HL-60 (cell line): ENCODE results near the gene HLA-G.

Experiments used
- DNase-seq, 2 experiments: peaks; one replicate each; pipeline ENCODE4 v3.0.0-alpha.2; 2010 to 2020; ENCODE audit warnings: low read depth in 1 of 2, low spot score in 1 of 2
- H3K27ac ChIP-seq: fragments of 250-450 bp; sonication (Bioruptor Pico); replicated peaks from 2 replicates; pipeline ENCODE4 v1.5.1; 2020; ENCODE audit warnings: mild to moderate bottlenecking, moderate library complexity
- H3K27me3 ChIP-seq: fragments of 250-450 bp; sonication (Bioruptor Pico); 2 replicates; pipeline ENCODE4 v1.5.1; 2021; ENCODE audit warnings: mild to moderate bottlenecking, moderate library complexity; ENCODE audit not compliant: insufficient read depth, poor library complexity, severe bottlenecking
- H3K4me3 ChIP-seq: replicated peaks from 2 replicates; pipeline ENCODE4 v1.5.1; 2011; ENCODE audit warnings: mild to moderate bottlenecking, control low read depth, low read length; ENCODE audit not compliant: insufficient read depth
- GABPA ChIP-seq: IDR thresholded peaks from 2 replicates; pipeline ENCODE4 v1.6.1; 2012; ENCODE audit warnings: low read depth
- POLR2AphosphoS5 ChIP-seq: IDR thresholded peaks from 2 replicates; pipeline ENCODE4 v1.6.1; 2012; ENCODE audit warnings: low read depth
- SPI1 ChIP-seq: IDR thresholded peaks from 2 replicates; pipeline ENCODE4 v1.6.1; 2012; ENCODE audit warnings: low read depth, mild to moderate bottlenecking, borderline replicate concordance
- TF ChIP-seq, protein P1 (sequence below): IDR thresholded peaks from 2 replicates; pipeline ENCODE4 v1.6.1; 2012; ENCODE audit warnings: low read depth; ENCODE audit not compliant: insufficient replicate concordance
- TF ChIP-seq, protein P2 (sequence below): IDR thresholded peaks from one replicate; pipeline ENCODE4 v1.5.1; 2011; ENCODE audit warnings: low read length, control low read depth, inconsistent platforms; ENCODE audit not compliant: insufficient read depth

HLA-G gene

DNA sequence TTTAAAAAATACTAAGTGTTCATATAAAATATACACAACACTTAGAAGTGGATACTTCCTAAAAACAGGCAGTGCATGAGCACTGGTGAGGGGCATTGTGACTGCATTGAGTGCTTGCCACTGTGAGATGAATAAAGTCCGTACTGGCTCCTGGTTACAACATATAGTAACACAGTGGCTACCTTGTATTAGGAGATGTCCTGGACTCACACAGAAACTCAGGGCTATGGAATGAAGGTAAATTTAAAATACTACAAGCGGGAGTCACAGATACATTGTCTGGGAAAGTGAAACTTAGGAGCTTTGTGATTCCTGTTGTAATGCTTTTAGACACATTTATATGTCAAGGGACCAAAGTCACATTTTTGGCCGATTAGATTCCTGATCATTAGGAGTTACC is 36.5 kb upstream of the HLA-G start:
- Histone ChIP-seq H3K27me3 (peaks cover 24% of the 10 kb centered on the region), H3K27ac (no peak overlapping the region), H3K4me3 (no peak overlapping the region)
- DNase-seq = no peak
- TF ChIP-seq SPI1 (no peak), POLR2AphosphoS5 (no peak), GABPA (no peak)
- TF ChIP-seq, protein P1, sequence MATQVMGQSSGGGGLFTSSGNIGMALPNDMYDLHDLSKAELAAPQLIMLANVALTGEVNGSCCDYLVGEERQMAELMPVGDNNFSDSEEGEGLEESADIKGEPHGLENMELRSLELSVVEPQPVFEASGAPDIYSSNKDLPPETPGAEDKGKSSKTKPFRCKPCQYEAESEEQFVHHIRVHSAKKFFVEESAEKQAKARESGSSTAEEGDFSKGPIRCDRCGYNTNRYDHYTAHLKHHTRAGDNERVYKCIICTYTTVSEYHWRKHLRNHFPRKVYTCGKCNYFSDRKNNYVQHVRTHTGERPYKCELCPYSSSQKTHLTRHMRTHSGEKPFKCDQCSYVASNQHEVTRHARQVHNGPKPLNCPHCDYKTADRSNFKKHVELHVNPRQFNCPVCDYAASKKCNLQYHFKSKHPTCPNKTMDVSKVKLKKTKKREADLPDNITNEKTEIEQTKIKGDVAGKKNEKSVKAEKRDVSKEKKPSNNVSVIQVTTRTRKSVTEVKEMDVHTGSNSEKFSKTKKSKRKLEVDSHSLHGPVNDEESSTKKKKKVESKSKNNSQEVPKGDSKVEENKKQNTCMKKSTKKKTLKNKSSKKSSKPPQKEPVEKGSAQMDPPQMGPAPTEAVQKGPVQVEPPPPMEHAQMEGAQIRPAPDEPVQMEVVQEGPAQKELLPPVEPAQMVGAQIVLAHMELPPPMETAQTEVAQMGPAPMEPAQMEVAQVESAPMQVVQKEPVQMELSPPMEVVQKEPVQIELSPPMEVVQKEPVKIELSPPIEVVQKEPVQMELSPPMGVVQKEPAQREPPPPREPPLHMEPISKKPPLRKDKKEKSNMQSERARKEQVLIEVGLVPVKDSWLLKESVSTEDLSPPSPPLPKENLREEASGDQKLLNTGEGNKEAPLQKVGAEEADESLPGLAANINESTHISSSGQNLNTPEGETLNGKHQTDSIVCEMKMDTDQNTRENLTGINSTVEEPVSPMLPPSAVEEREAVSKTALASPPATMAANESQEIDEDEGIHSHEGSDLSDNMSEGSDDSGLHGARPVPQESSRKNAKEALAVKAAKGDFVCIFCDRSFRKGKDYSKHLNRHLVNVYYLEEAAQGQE = no peak
- TF ChIP-seq, protein P2, sequence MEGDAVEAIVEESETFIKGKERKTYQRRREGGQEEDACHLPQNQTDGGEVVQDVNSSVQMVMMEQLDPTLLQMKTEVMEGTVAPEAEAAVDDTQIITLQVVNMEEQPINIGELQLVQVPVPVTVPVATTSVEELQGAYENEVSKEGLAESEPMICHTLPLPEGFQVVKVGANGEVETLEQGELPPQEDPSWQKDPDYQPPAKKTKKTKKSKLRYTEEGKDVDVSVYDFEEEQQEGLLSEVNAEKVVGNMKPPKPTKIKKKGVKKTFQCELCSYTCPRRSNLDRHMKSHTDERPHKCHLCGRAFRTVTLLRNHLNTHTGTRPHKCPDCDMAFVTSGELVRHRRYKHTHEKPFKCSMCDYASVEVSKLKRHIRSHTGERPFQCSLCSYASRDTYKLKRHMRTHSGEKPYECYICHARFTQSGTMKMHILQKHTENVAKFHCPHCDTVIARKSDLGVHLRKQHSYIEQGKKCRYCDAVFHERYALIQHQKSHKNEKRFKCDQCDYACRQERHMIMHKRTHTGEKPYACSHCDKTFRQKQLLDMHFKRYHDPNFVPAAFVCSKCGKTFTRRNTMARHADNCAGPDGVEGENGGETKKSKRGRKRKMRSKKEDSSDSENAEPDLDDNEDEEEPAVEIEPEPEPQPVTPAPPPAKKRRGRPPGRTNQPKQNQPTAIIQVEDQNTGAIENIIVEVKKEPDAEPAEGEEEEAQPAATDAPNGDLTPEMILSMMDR = no peak

DNA sequence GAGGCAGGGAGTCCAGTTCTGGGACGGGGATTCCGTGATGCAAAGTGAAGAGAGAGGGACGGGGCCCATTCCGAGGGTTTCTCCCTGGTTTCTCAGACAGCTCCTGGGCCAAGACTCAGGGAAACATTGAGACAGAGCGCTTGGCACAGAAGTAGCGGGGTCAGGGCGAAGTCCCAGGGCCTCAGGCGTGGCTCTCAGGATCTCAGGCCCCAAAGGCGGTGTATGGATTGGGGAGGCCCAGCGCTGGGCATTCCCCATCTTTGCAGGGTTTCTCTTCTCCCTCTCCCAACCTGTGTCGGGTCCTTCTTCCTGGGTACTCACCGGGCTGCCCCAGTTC is 35.9 kb upstream of the HLA-G start:
- H3K27ac ChIP-seq = no peak overlapping the region
- TF ChIP-seq POLR2AphosphoS5 (no peak), SPI1 (no peak), GABPA (no peak)
- TF ChIP-seq, protein P2 = no peak
- TF ChIP-seq, protein P1 = no peak
- H3K4me3 ChIP-seq = no peak overlapping the region
- no peak for DNase-seq
- peaks cover 24% of the 10 kb centered on the region for H3K27me3 ChIP-seq

DNA sequence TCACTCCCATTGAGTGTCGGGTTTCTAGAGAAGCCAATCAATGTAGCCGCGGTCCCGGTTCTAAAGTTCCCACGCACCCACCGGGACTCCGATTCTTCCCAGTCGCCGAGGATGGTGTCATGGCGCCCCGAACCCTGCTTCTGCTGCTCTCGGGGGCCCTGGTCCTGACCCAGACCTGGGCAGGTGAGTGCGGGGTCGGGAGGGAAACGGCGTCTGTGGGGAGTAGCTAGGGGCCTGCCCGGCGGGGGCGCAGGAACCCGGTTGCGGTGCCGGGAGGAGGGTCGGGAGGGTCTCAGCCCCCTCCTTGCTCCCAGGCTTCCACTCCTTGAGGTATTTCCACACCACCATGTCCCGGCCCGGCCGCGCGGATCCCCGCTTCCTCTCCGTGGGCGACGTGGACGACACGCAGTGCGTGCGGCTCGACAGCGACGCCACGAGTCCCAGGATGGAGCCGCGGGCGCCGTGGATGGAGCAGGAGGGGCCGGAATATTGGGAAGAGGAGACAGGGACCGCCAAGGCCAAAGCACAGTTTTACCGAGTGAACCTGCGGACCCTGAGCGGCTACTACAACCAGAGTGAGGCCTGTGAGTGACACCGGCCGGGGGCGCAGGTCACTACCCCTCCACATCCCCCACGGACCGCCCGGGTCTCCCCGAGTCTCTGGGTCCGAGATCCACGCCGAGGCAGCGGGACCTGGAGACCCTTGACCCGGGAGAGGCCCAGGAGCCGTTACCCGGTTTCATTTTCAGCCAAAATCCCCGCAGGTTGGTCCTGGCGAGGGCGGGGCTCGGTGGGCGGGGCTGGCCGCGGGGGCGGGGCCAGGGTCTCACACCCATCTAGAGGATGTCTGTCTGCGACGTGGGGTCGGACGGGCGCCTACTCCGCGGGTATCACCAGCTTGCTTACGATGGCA is 35.2 kb upstream of the HLA-G start:
- Histone ChIP-seq H3K4me3 (peak overlapping the region; percentile 26), H3K27ac (no peak overlapping the region), H3K27me3 (peaks cover 24% of the 10 kb centered on the region)
- DNase-seq = no peak
- no peak for TF ChIP-seq GABPA

DNA sequence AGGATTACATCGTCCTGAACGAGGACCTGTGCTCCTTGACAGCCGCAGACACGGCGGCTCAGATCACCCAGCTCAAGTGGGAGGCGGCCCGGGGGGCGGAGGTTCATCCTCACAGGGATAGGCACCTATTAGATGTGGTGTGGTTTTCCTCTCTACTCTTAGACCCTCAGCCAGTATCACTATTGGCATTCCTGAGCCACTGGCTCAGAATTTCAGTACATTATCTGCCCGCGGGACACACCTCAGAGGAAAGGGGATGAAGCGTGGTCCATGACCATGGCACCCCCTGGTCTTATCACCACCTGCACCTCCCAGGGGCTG is 34.6 kb upstream of the HLA-G start:
- Histone ChIP-seq H3K27ac (no peak overlapping the region), H3K4me3 (peak overlapping the region; percentile 26; the same call in 1 of the 2 replicates), H3K27me3 (peaks cover 21% of the 10 kb centered on the region)
- TF ChIP-seq, protein P2 = no peak
- TF ChIP-seq, protein P1 = no peak
- TF ChIP-seq SPI1 (no peak), POLR2AphosphoS5 (no peak), GABPA (no peak)
- no peak for DNase-seq
